HUES6 (cell line): Measurements from ENCODE around the gene ZGRF1.
"Not testable (repeated sequence)": the region's sequence is repeated elsewhere in the genome, so short reads cannot be mapped to it uniquely, and the experiment has no call there.

Experiments used
- H3K27ac ChIP-seq: 2 replicates; pipeline ENCODE4 v1.7.0; 2013; ENCODE audit warnings: low read depth, mild to moderate bottlenecking, low read length, inconsistent platforms
- H3K27me3 ChIP-seq: 2 replicates; pipeline ENCODE4 v1.6.1; 2013; ENCODE audit warnings: low read length; ENCODE audit not compliant: control insufficient read depth, insufficient read depth
- H3K36me3 ChIP-seq: 2 replicates; pipeline ENCODE4 v1.6.1; 2013; ENCODE audit warnings: low read length; ENCODE audit not compliant: control insufficient read depth, insufficient read depth
- H3K4me1 ChIP-seq: 2 replicates; pipeline ENCODE4 v1.6.1; 2013; ENCODE audit warnings: low read length; ENCODE audit not compliant: control insufficient read depth, insufficient read depth
- H3K4me3 ChIP-seq: 2 replicates; pipeline ENCODE4 v1.5.1; 2013; ENCODE audit warnings: low read depth, low read length
- H3K9ac ChIP-seq: one replicate; pipeline ENCODE4 v1.6.1; 2013; ENCODE audit warnings: mild to moderate bottlenecking, low read length
- H3K9me3 ChIP-seq: 2 replicates; pipeline ENCODE4 v1.6.1; 2013; ENCODE audit warnings: low read depth, low read length; ENCODE audit not compliant: control insufficient read depth, insufficient read depth

Gene ZGRF1

GRCh38 chr4:112655270-112655669 is 18.6 kb upstream of the ZGRF1 start:
- H3K9ac ChIP-seq = peak overlapping the region; percentile 90
- peak overlapping the region; percentile 43; the same call in 1 of the 2 replicates for H3K4me3 ChIP-seq
- H3K27ac ChIP-seq = peak overlapping the region; percentile 100
- H3K4me1 ChIP-seq = peaks cover 53% of the 10 kb centered on the region
- H3K9me3 ChIP-seq = no peaks in the 10 kb centered on the region
- H3K36me3 ChIP-seq = peaks cover 45% of the 10 kb centered on the region; the same call in 1 of the 2 replicates
- no peaks in the 10 kb centered on the region for H3K27me3 ChIP-seq

- H3K27ac ChIP-seq = peak overlapping the region; percentile 100
- H3K9ac ChIP-seq = peak overlapping the region; percentile 98
- peak overlapping the region; percentile 78 for H3K4me3 ChIP-seq
- H3K27me3 ChIP-seq = no peaks in the 10 kb centered on the region
- peaks cover 38% of the 10 kb centered on the region for H3K36me3 ChIP-seq
- peaks cover 50% of the 10 kb centered on the region for H3K4me1 ChIP-seq
- H3K9me3 ChIP-seq = no peaks in the 10 kb centered on the region
These were observed 15.5 kb upstream of the ZGRF1 start for GRCh38 chr4:112652216-112652615.

- no peaks in the 10 kb centered on the region for H3K9me3 ChIP-seq
- H3K9ac ChIP-seq = peak overlapping the region; percentile 98
- peaks cover 46% of the 10 kb centered on the region for H3K4me1 ChIP-seq
- peak overlapping the region; percentile 100 for H3K27ac ChIP-seq
- H3K27me3 ChIP-seq = no peaks in the 10 kb centered on the region
- H3K4me3 ChIP-seq = peak overlapping the region; percentile 78
- peaks cover 40% of the 10 kb centered on the region for H3K36me3 ChIP-seq
These were observed 14.9 kb upstream of the ZGRF1 start for GRCh38 chr4:112651641-112652040.

GRCh38 chr4:112650332-112650731 is 13.6 kb upstream of the ZGRF1 start:
- H3K9me3 ChIP-seq = no peaks in the 10 kb centered on the region
- H3K4me3 ChIP-seq = peak overlapping the region; percentile 78
- H3K9ac ChIP-seq = peak overlapping the region; percentile 98
- peaks cover 35% of the 10 kb centered on the region for H3K36me3 ChIP-seq
- H3K27ac ChIP-seq = peak overlapping the region; percentile 100
- H3K27me3 ChIP-seq = no peaks in the 10 kb centered on the region
- peaks cover 40% of the 10 kb centered on the region for H3K4me1 ChIP-seq

- H3K36me3 ChIP-seq = peaks cover 29% of the 10 kb centered on the region
- H3K9ac ChIP-seq = peak overlapping the region; percentile 98
- H3K4me1 ChIP-seq = peaks cover 27% of the 10 kb centered on the region
- H3K9me3 ChIP-seq = no peaks in the 10 kb centered on the region
- no peaks in the 10 kb centered on the region for H3K27me3 ChIP-seq
- peak overlapping the region; percentile 78 for H3K4me3 ChIP-seq
- peak overlapping the region; percentile 100 for H3K27ac ChIP-seq
These were observed 12.3 kb upstream of the ZGRF1 start for GRCh38 chr4:112649055-112649408.

GRCh38 chr4:112648263-112649054 is 11.8 kb upstream of the ZGRF1 start:
- Histone ChIP-seq H3K27me3 (no peaks in the 10 kb centered on the region), H3K9me3 (no peaks in the 10 kb centered on the region), H3K27ac (peak overlapping the region; percentile 100), H3K4me3 (peak overlapping the region; percentile 78), H3K9ac (peak overlapping the region; percentile 98), H3K36me3 (peaks cover 25% of the 10 kb centered on the region), H3K4me1 (peaks cover 21% of the 10 kb centered on the region)

- H3K4me3 ChIP-seq = peak overlapping the region; percentile 78
- H3K9ac ChIP-seq = peak overlapping the region; percentile 98
- peaks cover 17% of the 10 kb centered on the region for H3K4me1 ChIP-seq
- no peaks in the 10 kb centered on the region for H3K27me3 ChIP-seq
- H3K27ac ChIP-seq = peak overlapping the region; percentile 100
- no peaks in the 10 kb centered on the region for H3K9me3 ChIP-seq
- H3K36me3 ChIP-seq = peaks cover 25% of the 10 kb centered on the region
These were observed 11.1 kb upstream of the ZGRF1 start for GRCh38 chr4:112647785-112648184.

- peaks cover 13% of the 10 kb centered on the region; the same call in 1 of the 2 replicates for H3K4me1 ChIP-seq
- peak overlapping the region; percentile 100 for H3K27ac ChIP-seq
- no peaks in the 10 kb centered on the region for H3K27me3 ChIP-seq
- H3K9ac ChIP-seq = peak overlapping the region; percentile 98
- peak overlapping the region; percentile 78 for H3K4me3 ChIP-seq
- H3K9me3 ChIP-seq = no peaks in the 10 kb centered on the region
- H3K36me3 ChIP-seq = peaks cover 31% of the 10 kb centered on the region
These were observed 10.2 kb upstream of the ZGRF1 start for GRCh38 chr4:112646632-112647537.

- Histone ChIP-seq H3K4me3 (peak overlapping the region; percentile 78), H3K27me3 (no peaks in the 10 kb centered on the region), H3K9ac (peak overlapping the region; percentile 89), H3K4me1 (0 out of 2 replicates have a peak, but pooled peaks cover 8% of the 10 kb centered on the region), H3K36me3 (peaks cover 34% of the 10 kb centered on the region), H3K9me3 (no peaks in the 10 kb centered on the region), H3K27ac (peak overlapping the region; percentile 48; the same call in 1 of the 2 replicates)
These were observed 9.0 kb upstream of the ZGRF1 start for GRCh38 chr4:112645541-112646329.

- H3K9ac ChIP-seq, H3K27ac ChIP-seq: not testable (repeated sequence)
- H3K36me3 ChIP-seq = peaks cover 38% of the 10 kb centered on the region
These were observed 8.2 kb upstream of the ZGRF1 start for GRCh38 chr4:112644595-112645535.

More at GRCh38 chr4:112644595-112645535, 8.2 kb upstream of the ZGRF1 start:
- H3K9me3 ChIP-seq, H3K27me3 ChIP-seq, H3K4me3 ChIP-seq, H3K4me1 ChIP-seq: not testable (repeated sequence)
